Measurements from ENCODE around the gene ARHGEF2. TPM values are rescaled to one million over a fixed set of nuclear protein-coding genes. Genes with fewer than 3 reads are reported as not detected.

Gene ARHGEF2
- total and polyA plus RNA-seq, 5 donors from 2014 or later: 16.1 to 108 (median 16.4) TPM

DNA sequence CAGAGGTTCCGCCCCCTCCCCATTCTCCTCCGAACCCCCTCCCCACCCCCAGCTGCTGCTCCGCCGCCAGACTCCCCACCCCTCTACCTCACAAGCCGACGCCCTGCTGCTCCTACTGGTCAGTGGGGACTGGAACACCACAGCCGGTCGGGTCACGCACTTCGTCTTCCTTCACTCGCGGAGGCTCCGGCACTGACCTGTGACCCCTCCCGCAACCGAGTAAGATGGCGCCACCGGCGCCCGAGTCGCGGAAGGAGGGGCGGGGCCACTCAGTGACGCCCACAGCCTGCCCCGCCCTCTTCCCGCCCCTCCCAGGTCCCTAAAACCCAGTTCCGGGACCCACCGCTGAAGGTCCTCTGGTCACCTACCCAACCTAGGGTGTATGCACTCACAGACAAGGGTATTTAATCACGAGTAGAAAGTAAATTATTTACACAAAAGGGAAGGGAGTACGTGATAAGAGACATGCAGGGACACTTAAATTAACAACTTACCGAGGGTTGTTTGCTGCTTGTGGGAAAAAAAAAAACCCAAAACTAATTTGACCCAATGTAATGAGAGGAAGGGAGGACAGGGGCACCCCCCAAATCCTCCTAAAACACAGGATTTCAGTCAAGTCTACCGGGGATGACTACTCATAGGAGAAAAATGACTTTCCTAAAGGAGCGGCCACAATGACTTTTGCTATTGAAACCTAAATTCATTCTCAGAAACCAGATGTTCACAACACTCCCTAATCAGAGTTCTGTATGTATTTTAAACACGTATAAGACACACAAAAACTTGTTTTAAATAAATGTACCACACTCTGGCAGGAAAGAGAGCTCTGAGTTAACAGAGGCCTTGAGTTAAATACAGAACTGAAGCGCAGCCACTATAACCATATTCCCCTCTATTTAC, 66.9 kb downstream of the ARHGEF2 start, which contains the start of gene RIT1:
TSS of gene RIT1 (minus strand) at position 194 of the 900 bp plus-strand sequence. CDS start 588 bp downstream, outside the sequence.
- Histone ChIP-seq H3K27me3 (ENCODE audit: control insufficient read depth, insufficient read depth, low read length) (no peaks in the 10 kb centered on the region), H3K36me3 (ENCODE audit: control insufficient read depth, insufficient read depth, low read length) (peaks cover 55% of the 10 kb centered on the region), H3K4me1 (ENCODE audit: control insufficient read depth, insufficient read depth, low read length, poor library complexity, severe bottlenecking) (peaks cover 19% of the 10 kb centered on the region), H3K4me3 (ENCODE audit: low read depth, low read length) (peak within 1 kb of the TSS; percentile 95), H3K27ac (ENCODE audit: insufficient read depth, low read length, poor library complexity, severe bottlenecking) (peak within 1 kb of the TSS; percentile 89), H3K9me3 (ENCODE audit: control insufficient read depth in 2 of 2, low read length in 2 of 2) (no peaks in the 10 kb centered on the region)
- Mint-ChIP-seq H3K4me1 (peaks cover 13 to 41% (median 19%) of the 10 kb centered on the region in 4 donors), H3K27me3 (no peaks in the 10 kb centered on the region), H3K9me3 (no peaks in the 10 kb centered on the region), H3K36me3 (peaks cover 31% of the 10 kb centered on the region), H3K27ac (peak within 1 kb of the TSS; percentile 98), H3K4me3 (peak within 1 kb of the TSS; percentile 95 to 99 (median 98))
- DNase-seq (peak; percentile 78 to 89 (median 82)), ATAC-seq (ENCODE audit: low read depth in 2 of 2) (peak; percentile 98)

- peak overlapping the region; percentile 95 for H3K4me3 ChIP-seq (ENCODE audit: low read depth, low read length)
Measured at GRCh38 chr1:155910621-155911121, 67.7 kb downstream of the ARHGEF2 start.

DNA sequence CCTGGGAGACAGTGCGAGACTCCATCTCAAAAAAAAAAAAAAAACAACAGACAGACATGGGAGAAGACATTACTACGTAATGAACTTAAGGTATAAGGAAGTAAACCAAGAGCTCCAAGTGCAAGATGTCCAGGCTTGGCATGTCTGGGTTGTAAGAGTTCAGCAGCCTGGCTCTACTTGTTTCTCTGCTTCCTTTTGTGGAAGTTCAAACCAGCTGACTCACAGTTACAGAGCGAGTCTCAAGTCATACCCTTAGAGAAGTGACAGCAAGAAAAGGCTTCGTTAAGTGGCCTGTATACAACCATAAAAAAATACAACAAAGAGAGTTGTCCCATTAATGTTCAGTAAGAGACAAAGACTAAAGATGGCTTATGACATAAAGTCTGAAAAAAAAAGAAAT, 68.5 kb downstream of the ARHGEF2 start:
- no peaks in the 10 kb centered on the region for H3K27me3 ChIP-seq (ENCODE audit: control insufficient read depth, insufficient read depth, low read length)
- Mint-ChIP-seq H3K27me3 (no peaks in the 10 kb centered on the region), H3K4me1 (peaks cover 13 to 41% (median 19%) of the 10 kb centered on the region in 4 donors), H3K4me3 (peak overlapping the region; percentile 95 to 99 (median 98)), H3K27ac (peak overlapping the region in 1 of 3 donors; percentile 98), H3K36me3 (peaks cover 25% of the 10 kb centered on the region), H3K9me3 (no peaks in the 10 kb centered on the region)
- peaks cover 19% of the 10 kb centered on the region for H3K4me1 ChIP-seq (ENCODE audit: control insufficient read depth, insufficient read depth, low read length, poor library complexity, severe bottlenecking)
- peaks cover 48% of the 10 kb centered on the region for H3K36me3 ChIP-seq (ENCODE audit: control insufficient read depth, insufficient read depth, low read length)
- DNase-seq (peak in 1 of 3 donors; percentile 39), ATAC-seq (ENCODE audit: low read depth in 2 of 2) (peak in 1 of 2 donors; percentile 11)
- H3K27ac ChIP-seq (ENCODE audit: insufficient read depth, low read length, poor library complexity, severe bottlenecking): peak overlapping the region; percentile 89
- H3K9me3 ChIP-seq (ENCODE audit: control insufficient read depth in 2 of 2, low read length in 2 of 2): no peaks in the 10 kb centered on the region
- H3K4me3 ChIP-seq (ENCODE audit: low read depth, low read length): peak overlapping the region; percentile 95

More at GRCh38 chr1:155910621-155911121, 67.7 kb downstream of the ARHGEF2 start:
- Mint-ChIP-seq H3K27ac (peak overlapping the region; percentile 79 to 98 (median 98)), H3K36me3 (peaks cover 27% of the 10 kb centered on the region), H3K27me3 (no peaks in the 10 kb centered on the region), H3K9me3 (no peaks in the 10 kb centered on the region), H3K4me1 (peaks cover 13 to 41% (median 19%) of the 10 kb centered on the region in 4 donors), H3K4me3 (peak overlapping the region; percentile 95 to 99 (median 98))
- H3K27ac ChIP-seq (ENCODE audit: insufficient read depth, low read length, poor library complexity, severe bottlenecking): peak overlapping the region; percentile 89
- ATAC-seq (ENCODE audit: low read depth in 2 of 2) (no peak), DNase-seq (peak in 2 of 3 donors; percentile 9 to 38)
- no peaks in the 10 kb centered on the region for H3K27me3 ChIP-seq (ENCODE audit: control insufficient read depth, insufficient read depth, low read length)
- H3K9me3 ChIP-seq (ENCODE audit: control insufficient read depth in 2 of 2, low read length in 2 of 2): no peaks in the 10 kb centered on the region
- peaks cover 51% of the 10 kb centered on the region for H3K36me3 ChIP-seq (ENCODE audit: control insufficient read depth, insufficient read depth, low read length)
- H3K4me1 ChIP-seq (ENCODE audit: control insufficient read depth, insufficient read depth, low read length, poor library complexity, severe bottlenecking): peaks cover 19% of the 10 kb centered on the region

DNA sequence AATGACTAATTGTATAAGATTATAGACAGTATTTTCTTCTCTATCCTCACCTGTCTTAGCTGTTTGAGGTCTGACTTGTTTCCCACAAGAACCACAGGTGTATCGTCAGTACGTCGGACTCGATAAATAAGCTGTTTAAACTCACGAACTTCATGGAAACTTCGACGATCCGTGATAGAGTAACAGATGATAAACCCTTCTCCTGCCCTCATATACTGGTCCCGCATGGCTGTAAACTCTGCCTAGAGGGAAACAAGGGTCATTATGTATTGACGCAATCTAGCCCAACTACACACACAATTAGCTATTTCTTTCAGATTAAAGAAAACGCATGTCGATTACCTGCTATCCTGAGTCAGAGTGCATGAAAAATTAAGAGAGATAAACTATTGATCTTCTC, 74.1 kb downstream of the ARHGEF2 start:
- H3K9me3 ChIP-seq (ENCODE audit: control insufficient read depth in 2 of 2, low read length in 2 of 2): no peaks in the 10 kb centered on the region
- ATAC-seq (ENCODE audit: low read depth in 2 of 2) (no peak), DNase-seq (no peak)
- H3K9me3 Mint-ChIP-seq: no peaks in the 10 kb centered on the region
- H3K27ac ChIP-seq (ENCODE audit: insufficient read depth, low read length, poor library complexity, severe bottlenecking): no peak overlapping the region
- H3K4me3 ChIP-seq (ENCODE audit: low read depth, low read length): no peak overlapping the region
- H3K36me3 Mint-ChIP-seq: peaks cover 30% of the 10 kb centered on the region
- no peaks in the 10 kb centered on the region for H3K27me3 ChIP-seq (ENCODE audit: control insufficient read depth, insufficient read depth, low read length)
- peak overlapping the region in 1 of 4 donors; percentile 19 for H3K4me3 Mint-ChIP-seq
- H3K27me3 Mint-ChIP-seq: no peaks in the 10 kb centered on the region
- H3K4me1 ChIP-seq (ENCODE audit: control insufficient read depth, insufficient read depth, low read length, poor library complexity, severe bottlenecking): peaks cover 3% of the 10 kb centered on the region
- H3K36me3 ChIP-seq (ENCODE audit: control insufficient read depth, insufficient read depth, low read length): peaks cover 66% of the 10 kb centered on the region
- H3K4me1 Mint-ChIP-seq: peaks cover 6 to 14% (median 13%) of the 10 kb centered on the region in 4 donors
- H3K27ac Mint-ChIP-seq: no peak overlapping the region

- no peaks in the 10 kb centered on the region for H3K27me3 Mint-ChIP-seq
- peaks cover 67% of the 10 kb centered on the region for H3K36me3 ChIP-seq (ENCODE audit: control insufficient read depth, insufficient read depth, low read length)
- no peaks in the 10 kb centered on the region for H3K9me3 ChIP-seq (ENCODE audit: control insufficient read depth in 2 of 2, low read length in 2 of 2)
- H3K4me1 Mint-ChIP-seq: peaks cover 0 to 15% (median 12%) of the 10 kb centered on the region in 4 donors
- peaks cover 29% of the 10 kb centered on the region for H3K36me3 Mint-ChIP-seq
- no peak for DNase-seq
- no peak overlapping the region for H3K27ac ChIP-seq (ENCODE audit: insufficient read depth, low read length, poor library complexity, severe bottlenecking)
- no peak overlapping the region for H3K4me3 ChIP-seq (ENCODE audit: low read depth, low read length)
- H3K27me3 ChIP-seq (ENCODE audit: control insufficient read depth, insufficient read depth, low read length): no peaks in the 10 kb centered on the region
- H3K4me3 Mint-ChIP-seq: no peak overlapping the region
- no peaks in the 10 kb centered on the region for H3K9me3 Mint-ChIP-seq
- H3K27ac Mint-ChIP-seq: peak overlapping the region in 1 of 3 donors; percentile 39
- H3K4me1 ChIP-seq (ENCODE audit: control insufficient read depth, insufficient read depth, low read length, poor library complexity, severe bottlenecking): no peaks in the 10 kb centered on the region
- ATAC-seq (ENCODE audit: low read depth in 2 of 2): no peak
Measured at GRCh38 chr1:155900161-155900560, 78.2 kb downstream of the ARHGEF2 start.

GRCh38 chr1:155899683-155900082, 78.7 kb downstream of the ARHGEF2 start:
- peaks cover 62% of the 10 kb centered on the region for H3K36me3 ChIP-seq (ENCODE audit: control insufficient read depth, insufficient read depth, low read length)
- H3K27ac Mint-ChIP-seq: peak overlapping the region in 1 of 3 donors; percentile 78

DNA sequence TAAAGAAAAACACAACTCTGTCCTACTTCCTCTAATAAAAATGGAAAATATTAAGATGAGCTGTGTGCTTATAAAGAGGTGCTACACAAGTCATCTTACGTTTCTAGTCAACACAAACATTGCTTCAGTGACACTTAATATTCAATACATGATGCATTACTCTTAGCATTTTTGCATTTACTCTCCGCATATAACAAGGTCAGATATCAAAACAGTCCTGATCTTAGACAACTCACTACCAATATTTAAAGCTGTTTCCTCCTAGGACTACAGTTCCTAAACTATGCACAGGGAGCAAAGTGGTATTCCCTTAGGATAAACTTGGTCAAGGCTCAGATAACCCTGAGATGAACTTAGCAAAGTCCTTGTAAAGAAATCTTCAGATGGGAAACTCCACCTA, 79.5 kb downstream of the ARHGEF2 start:
- Mint-ChIP-seq H3K27me3 (no peaks in the 10 kb centered on the region), H3K4me3 (no peak overlapping the region), H3K4me1 (peaks cover 2 to 15% (median 8%) of the 10 kb centered on the region in 4 donors), H3K27ac (peak overlapping the region in 1 of 3 donors; percentile 7), H3K9me3 (no peaks in the 10 kb centered on the region), H3K36me3 (peaks cover 21% of the 10 kb centered on the region)
- Histone ChIP-seq H3K27ac (ENCODE audit: insufficient read depth, low read length, poor library complexity, severe bottlenecking) (no peak overlapping the region), H3K4me3 (ENCODE audit: low read depth, low read length) (no peak overlapping the region), H3K27me3 (ENCODE audit: control insufficient read depth, insufficient read depth, low read length) (no peaks in the 10 kb centered on the region), H3K4me1 (ENCODE audit: control insufficient read depth, insufficient read depth, low read length, poor library complexity, severe bottlenecking) (no peaks in the 10 kb centered on the region), H3K36me3 (ENCODE audit: control insufficient read depth, insufficient read depth, low read length) (peaks cover 54% of the 10 kb centered on the region), H3K9me3 (ENCODE audit: control insufficient read depth in 2 of 2, low read length in 2 of 2) (no peaks in the 10 kb centered on the region)
- ATAC-seq (ENCODE audit: low read depth in 2 of 2) (no peak), DNase-seq (no peak)

More at GRCh38 chr1:155899683-155900082, 78.7 kb downstream of the ARHGEF2 start:
- ATAC-seq (ENCODE audit: low read depth in 2 of 2): no peak
- Mint-ChIP-seq H3K4me1 (peaks cover 0 to 15% (median 11%) of the 10 kb centered on the region in 4 donors), H3K9me3 (no peaks in the 10 kb centered on the region), H3K4me3 (no peak overlapping the region), H3K27me3 (no peaks in the 10 kb centered on the region), H3K36me3 (peaks cover 28% of the 10 kb centered on the region)
- no peaks in the 10 kb centered on the region for H3K27me3 ChIP-seq (ENCODE audit: control insufficient read depth, insufficient read depth, low read length)
- no peaks in the 10 kb centered on the region for H3K4me1 ChIP-seq (ENCODE audit: control insufficient read depth, insufficient read depth, low read length, poor library complexity, severe bottlenecking)
- no peak for DNase-seq
- no peak overlapping the region for H3K27ac ChIP-seq (ENCODE audit: insufficient read depth, low read length, poor library complexity, severe bottlenecking)
- H3K9me3 ChIP-seq (ENCODE audit: control insufficient read depth in 2 of 2, low read length in 2 of 2): no peaks in the 10 kb centered on the region
- H3K4me3 ChIP-seq (ENCODE audit: low read depth, low read length): no peak overlapping the region

Data from CD4-positive, CD25-positive, alpha-beta regulatory T cell (primary cell).